Fibroblast of mammary gland (primary cell): ENCODE measurements around the gene ALKBH5.

Experiments used
- DNase-seq: peaks from one replicate; pipeline ENCODE4 v3.0.0-alpha.2; 2010; ENCODE audit warnings: low read depth
- H3K4me3 ChIP-seq: 2 replicates; pipeline ENCODE4 v1.5.1; 2011; ENCODE audit warnings: low read depth, mild to moderate bottlenecking, low read length, moderate library complexity; ENCODE audit not compliant: control insufficient read depth
- TF ChIP-seq, protein P1 (sequence below): conservative IDR thresholded peaks from 2 replicates; pipeline ENCODE4 v1.5.1; 2011; ENCODE audit warnings: low read depth, low read length, inconsistent platforms; ENCODE audit not compliant: control insufficient read depth, insufficient read depth

The ALKBH5 gene

DNA sequence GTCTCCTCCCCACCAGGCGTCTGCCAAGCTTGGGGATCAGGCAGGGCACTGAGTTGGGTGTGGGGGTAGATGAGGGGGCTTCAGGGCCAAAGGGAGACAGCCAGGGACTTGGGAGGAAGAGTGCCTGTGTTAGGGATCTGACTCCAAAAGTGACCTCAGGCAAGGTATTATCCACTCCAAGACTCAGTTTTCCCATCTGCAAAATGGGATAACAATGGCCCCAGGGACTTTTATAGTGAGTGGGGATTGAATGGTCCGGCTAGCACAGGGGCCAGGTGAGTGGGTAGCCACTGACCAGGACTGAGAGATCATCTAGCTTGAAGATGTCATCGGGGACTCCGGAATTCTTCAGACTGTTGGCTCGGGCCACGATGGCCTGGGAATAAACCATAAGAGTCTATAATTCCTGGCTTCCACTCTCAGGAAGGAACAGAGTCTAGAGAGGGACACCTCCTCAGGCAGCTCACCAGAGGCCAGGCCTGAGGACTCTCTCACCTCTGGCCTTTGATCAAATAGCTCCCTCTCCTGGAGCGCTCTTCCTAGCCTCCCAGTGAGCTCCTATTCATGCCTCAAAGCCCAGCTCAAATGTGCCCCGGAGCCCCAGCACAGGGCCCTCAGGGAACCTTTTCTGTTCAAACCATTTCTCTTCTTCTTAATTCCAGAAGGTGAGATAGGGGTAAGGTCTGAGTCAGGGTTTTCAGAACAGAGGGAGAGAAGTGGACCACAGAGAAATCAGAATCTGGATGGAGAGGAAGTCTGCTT is 71.4 kb downstream of the ALKBH5 start:
- H3K4me3 ChIP-seq = no peak overlapping the region
- DNase-seq = no peak
- TF ChIP-seq, protein P1, sequence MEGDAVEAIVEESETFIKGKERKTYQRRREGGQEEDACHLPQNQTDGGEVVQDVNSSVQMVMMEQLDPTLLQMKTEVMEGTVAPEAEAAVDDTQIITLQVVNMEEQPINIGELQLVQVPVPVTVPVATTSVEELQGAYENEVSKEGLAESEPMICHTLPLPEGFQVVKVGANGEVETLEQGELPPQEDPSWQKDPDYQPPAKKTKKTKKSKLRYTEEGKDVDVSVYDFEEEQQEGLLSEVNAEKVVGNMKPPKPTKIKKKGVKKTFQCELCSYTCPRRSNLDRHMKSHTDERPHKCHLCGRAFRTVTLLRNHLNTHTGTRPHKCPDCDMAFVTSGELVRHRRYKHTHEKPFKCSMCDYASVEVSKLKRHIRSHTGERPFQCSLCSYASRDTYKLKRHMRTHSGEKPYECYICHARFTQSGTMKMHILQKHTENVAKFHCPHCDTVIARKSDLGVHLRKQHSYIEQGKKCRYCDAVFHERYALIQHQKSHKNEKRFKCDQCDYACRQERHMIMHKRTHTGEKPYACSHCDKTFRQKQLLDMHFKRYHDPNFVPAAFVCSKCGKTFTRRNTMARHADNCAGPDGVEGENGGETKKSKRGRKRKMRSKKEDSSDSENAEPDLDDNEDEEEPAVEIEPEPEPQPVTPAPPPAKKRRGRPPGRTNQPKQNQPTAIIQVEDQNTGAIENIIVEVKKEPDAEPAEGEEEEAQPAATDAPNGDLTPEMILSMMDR = no peak

DNA sequence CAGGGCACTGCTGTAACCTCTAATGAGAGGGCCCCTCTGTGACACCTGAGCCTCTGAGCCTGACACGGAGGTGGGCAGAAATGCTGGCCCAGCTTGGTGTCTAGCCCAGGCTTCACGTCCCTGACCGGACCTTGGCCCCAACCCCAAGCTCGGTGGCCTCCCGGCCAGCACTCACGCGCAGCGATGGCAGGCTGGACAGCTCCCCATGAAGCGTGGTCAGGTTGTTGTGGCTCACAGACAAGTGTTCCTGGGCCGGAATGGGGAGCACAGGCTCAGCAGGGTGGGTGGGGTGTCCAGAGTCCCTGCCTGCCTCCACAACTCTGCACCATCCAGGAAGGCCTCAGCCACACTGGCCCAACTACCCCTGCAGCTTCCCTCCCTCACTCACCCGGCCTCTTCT is 72.7 kb downstream of the ALKBH5 start:
- TF ChIP-seq, protein P1 = no peak
- no peak for DNase-seq
- H3K4me3 ChIP-seq = no peak overlapping the region

DNA sequence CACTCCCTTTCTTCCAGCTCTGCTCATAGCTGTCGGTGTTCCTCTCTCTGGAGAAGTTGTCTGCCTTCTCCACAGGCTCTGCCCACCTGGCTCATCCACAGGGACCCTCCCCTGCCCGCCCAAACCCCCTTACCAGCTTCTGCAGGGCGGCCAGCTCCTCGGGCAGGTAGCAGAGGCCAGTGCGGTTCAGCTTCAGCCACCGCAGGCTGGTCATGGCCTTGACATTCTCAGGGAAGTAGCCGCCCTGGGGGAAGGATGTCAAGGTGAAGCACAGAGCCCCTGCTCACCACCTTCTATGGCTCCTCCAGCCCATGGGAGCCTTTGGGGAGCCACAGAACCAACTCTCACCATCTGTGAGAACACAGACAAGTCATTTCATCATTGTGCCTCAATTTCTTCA is 73.1 kb downstream of the ALKBH5 start:
- DNase-seq = no peak
- no peak overlapping the region for H3K4me3 ChIP-seq
- TF ChIP-seq, protein P1 = no peak

DNA sequence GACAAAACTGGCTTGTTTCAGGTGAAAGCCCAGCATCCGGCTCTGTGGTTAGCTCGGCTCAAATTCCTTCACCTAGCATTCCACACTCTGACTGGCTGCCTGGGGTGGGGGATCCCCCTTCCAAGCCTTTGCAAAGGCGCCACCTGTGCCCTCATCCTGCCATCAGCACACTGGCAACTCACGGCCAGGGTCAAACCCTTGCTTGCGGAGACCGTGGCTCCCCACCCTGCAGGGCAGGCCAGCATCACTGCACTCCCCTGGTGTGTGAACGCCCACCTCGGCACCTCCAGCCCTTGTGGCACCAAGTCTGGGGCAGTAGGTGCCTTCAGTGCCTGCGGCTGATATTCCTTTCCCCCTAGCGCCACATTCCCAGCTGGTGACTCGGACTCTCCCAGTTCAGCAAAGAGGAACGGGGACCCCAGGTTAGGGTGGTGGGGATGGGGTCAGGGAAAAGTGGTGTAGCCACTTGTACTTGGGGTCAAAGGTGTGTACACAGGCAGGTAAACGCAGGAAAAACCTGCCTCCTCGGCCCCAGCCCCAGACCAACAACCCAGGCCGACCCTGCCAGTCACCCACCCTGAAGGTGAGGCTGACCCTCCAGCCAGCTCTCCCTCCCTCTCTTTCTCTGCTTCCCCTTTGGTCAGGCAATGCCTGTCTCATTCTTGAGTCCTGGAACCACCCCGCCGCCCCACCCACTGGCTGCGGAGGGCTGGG is 73.8 kb downstream of the ALKBH5 start:
- H3K4me3 ChIP-seq = peak overlapping the region; percentile 83
- TF ChIP-seq, protein P1 = no peak
- no peak for DNase-seq

DNA sequence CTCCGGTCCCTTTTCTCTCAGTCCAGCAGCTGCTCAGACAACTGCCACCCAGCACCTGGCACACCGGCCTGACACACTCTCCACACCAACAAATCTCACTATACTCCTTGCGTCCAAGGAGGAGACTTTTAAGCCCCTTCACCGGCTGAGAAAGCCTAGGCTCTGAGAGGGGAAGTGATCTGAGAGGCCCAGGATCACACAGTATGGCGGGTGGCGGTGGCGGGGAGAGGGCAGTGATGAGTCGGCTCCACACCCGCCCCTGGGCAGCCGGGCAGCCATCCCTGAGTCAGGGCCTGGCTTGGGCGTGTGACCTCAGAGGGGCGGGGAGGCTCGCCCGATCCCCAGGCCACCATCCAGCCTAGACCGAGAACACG is 74.3 kb downstream of the ALKBH5 start:
- peak; percentile 77 for DNase-seq
- TF ChIP-seq, protein P1 = no peak
- H3K4me3 ChIP-seq = peak overlapping the region; percentile 83

DNA sequence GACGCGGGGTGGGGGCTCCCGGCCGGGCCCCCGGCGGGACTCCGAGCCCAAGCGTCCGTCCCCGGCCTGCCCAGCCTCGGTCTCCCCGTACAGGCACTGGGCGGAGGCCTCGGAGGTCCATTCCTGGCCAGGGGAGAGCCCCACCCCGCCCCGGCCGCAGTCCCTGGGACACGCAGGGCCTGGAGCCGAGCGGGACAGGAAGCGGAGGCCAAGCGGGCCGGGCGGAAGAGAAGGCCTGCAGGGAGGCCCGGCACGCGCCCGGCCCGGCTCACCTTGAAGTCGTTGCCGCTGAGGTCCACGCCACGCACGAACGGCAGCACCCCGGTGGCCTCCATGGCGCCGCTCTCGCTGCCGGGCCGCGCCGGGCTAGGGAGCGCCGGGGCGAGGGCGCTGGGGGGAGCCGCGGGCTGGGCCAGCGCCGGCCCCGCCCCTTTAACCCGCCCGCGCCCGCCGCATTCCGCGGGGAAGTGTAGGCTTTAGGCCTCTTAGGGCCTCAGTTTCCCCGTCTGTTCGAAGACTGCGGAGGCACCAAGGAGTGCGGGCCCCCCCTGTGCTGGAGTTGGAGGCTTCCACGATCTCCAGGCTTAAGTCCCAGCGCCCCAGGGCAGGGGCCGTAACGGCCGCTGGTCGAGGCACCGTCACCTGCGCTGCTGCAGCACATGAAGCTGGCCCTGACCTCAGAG is 74.9 kb downstream of the ALKBH5 start, which contains the start of gene FLII:
Gene FLII, minus strand, starts transcription at position 383 of the 683 bp plus-strand sequence. Its CDS starts 48 bp downstream, at position 335.
- peak within 1 kb of the TSS; percentile 83 for H3K4me3 ChIP-seq
- no peak for DNase-seq
- TF ChIP-seq, protein P1 = no peak
